ENCODE data around the gene FNDC1.

DNA sequence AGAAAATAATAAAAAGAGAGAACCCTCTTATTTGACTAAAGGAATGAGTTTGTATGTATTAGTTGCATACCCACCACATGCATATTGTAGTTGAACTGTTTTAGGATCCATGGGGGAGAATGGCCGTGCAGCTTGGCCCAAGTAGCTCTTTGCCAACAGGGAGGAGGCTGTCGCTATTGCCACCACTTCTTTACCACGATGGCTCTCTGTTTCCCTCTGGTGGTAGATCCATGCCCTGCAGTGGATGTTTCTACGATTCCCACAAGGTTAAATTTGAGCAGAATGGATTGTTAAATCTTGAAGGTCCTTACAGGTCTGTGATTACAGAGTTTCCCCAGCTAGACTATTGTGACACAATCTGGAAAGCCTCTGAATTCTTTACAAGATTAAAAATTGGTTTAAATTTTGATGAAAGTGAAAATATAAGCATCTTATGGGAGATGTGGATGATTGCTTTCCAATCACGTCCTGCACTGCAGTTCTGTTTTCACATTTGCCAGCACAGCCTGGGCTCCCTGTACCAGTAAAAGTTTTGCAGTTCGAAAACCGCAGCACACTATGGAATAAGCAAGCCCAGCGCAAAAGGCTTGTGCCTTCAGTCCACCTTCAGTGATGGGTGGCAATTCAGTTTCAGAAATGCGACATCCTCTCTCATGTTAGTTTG is 34.4 kb upstream of the FNDC1 start:
- no peak for TF ChIP-seq EZH2 (IDR thresholded peaks at IDR 0.05; ENCODE audit: insufficient read depth, low read length)
- TF ChIP-seq, protein P1, sequence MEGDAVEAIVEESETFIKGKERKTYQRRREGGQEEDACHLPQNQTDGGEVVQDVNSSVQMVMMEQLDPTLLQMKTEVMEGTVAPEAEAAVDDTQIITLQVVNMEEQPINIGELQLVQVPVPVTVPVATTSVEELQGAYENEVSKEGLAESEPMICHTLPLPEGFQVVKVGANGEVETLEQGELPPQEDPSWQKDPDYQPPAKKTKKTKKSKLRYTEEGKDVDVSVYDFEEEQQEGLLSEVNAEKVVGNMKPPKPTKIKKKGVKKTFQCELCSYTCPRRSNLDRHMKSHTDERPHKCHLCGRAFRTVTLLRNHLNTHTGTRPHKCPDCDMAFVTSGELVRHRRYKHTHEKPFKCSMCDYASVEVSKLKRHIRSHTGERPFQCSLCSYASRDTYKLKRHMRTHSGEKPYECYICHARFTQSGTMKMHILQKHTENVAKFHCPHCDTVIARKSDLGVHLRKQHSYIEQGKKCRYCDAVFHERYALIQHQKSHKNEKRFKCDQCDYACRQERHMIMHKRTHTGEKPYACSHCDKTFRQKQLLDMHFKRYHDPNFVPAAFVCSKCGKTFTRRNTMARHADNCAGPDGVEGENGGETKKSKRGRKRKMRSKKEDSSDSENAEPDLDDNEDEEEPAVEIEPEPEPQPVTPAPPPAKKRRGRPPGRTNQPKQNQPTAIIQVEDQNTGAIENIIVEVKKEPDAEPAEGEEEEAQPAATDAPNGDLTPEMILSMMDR (IDR thresholded peaks at IDR 0.05; ENCODE audit: insufficient read depth, low read depth, low read length), result peak; percentile 96
